GM10266 (cell line): Measurements from ENCODE around the gene VIL1.

ENCODE experiments used
- DNase-seq: peaks from one replicate; pipeline ENCODE4 v3.0.0; 2012; ENCODE audit errors: extremely low spot score
- CTCF ChIP-seq: IDR thresholded peaks from 2 replicates; pipeline ENCODE4 v1.5.1; 2012; ENCODE audit warnings: mild to moderate bottlenecking, low read depth; ENCODE audit not compliant: control insufficient read depth, insufficient read depth; ENCODE audit errors: missing control alignments

The VIL1 gene

GRCh38 chr2:218402911-218403411, 16.0 kb upstream of the VIL1 start:
- no peak for DNase-seq
- no peak for TF ChIP-seq CTCF

GRCh38 chr2:218403810-218404209, 15.1 kb upstream of the VIL1 start:
- DNase-seq: no peak
- TF ChIP-seq CTCF: no peak

GRCh38 chr2:218404351-218405085, 14.4 kb upstream of the VIL1 start:
- no peak for DNase-seq
- TF ChIP-seq CTCF: no peak

GRCh38 chr2:218405086-218405745, 13.7 kb upstream of the VIL1 start:
- TF ChIP-seq CTCF: no peak
- DNase-seq: no peak

GRCh38 chr2:218405746-218406208, 13.1 kb upstream of the VIL1 start:
- no peak for TF ChIP-seq CTCF
- DNase-seq: no peak

GRCh38 chr2:218406209-218406948, 12.5 kb upstream of the VIL1 start:
- DNase-seq: peak; percentile 95
- peak; percentile 94 for TF ChIP-seq CTCF
